MCF 10A (cell line): ENCODE measurements around the gene SPPL2B. TPM values are rescaled to one million over a fixed set of nuclear protein-coding genes. Genes with fewer than 3 reads are reported as not detected.
A peak's percentile ranks its signal among the peaks of the same experiment; 100 is the strongest.

Source experiments
- BruUV-seq: library from RNA; stranded (reverse); fragments of 400-500 nt; replicated peaks from 2 replicates; lab custom pipeline; 2021; lab: Mats Ljungman, UMichigan
- CTCF ChIA-PET: fragments of 300-600 bp; sonication (Branson Sonifier 250); formaldehyde crosslinking; extraction: SDS; loops from one replicate; lab custom pipeline; 2021; ENCODE audit warnings: antibody characterized with exemption, inconsistent platforms; lab: Yijun Ruan, JAX
- POLR2A ChIA-PET: fragments of 300-600, 350-650 bp; sonication (Branson Sonifier 250); formaldehyde crosslinking; extraction: SDS; loops from one replicate; lab custom pipeline; 2020; ENCODE audit warnings: antibody characterized with exemption, inconsistent platforms; lab: Yijun Ruan, JAX
- DNase-seq: peaks from one replicate; pipeline ENCODE4 v3.0.0-alpha.2; 2018; ENCODE audit not compliant: unreplicated experiment
- H3K27ac Mint-ChIP-seq: one replicate; pipeline ENCODE4 v1.8.0; 2022; ENCODE audit warnings: mild to moderate bottlenecking, low read depth, mixed read lengths; ENCODE audit not compliant: unreplicated experiment
- H3K27me3 Mint-ChIP-seq: one replicate; pipeline ENCODE4 v1.8.0; 2022; ENCODE audit warnings: mixed read lengths; ENCODE audit not compliant: insufficient read depth, unreplicated experiment
- H3K36me3 Mint-ChIP-seq: one replicate; pipeline ENCODE4 v1.8.0; 2022; ENCODE audit warnings: mild to moderate bottlenecking, moderate library complexity, mixed read lengths; ENCODE audit not compliant: insufficient read depth, unreplicated experiment
- H3K4me1 Mint-ChIP-seq: one replicate; pipeline ENCODE4 v1.8.0; 2022; ENCODE audit warnings: mixed read lengths; ENCODE audit not compliant: insufficient read depth, unreplicated experiment
- H3K4me3 Mint-ChIP-seq: one replicate; pipeline ENCODE4 v1.8.0; 2022; ENCODE audit warnings: mild to moderate bottlenecking, moderate library complexity, mixed read lengths; ENCODE audit not compliant: unreplicated experiment
- H3K9me3 Mint-ChIP-seq: one replicate; pipeline ENCODE4 v1.8.0; 2022; ENCODE audit warnings: mixed read lengths; ENCODE audit not compliant: unreplicated experiment
- intact Hi-C: fragments of 100-400 bp; cut with micrococcal nuclease; formaldehyde crosslinking; loops from 2 replicates; pipeline ENCODE4 v1.14.1; 2022
- total RNA-seq: library from RNA; stranded (reverse); gene quantifications from 2 replicates; pipeline ENCODE4 v1.2.3, GENCODE V29; 2022
- TF ChIP-seq, protein P1 (sequence below): fragments of 200-600 bp; IDR thresholded peaks from one replicate; pipeline ENCODE4 v1.8.0; 2022; ENCODE audit warnings: antibody characterized with exemption, mild to moderate bottlenecking; ENCODE audit not compliant: unreplicated experiment

SPPL2B gene
- total RNA-seq, 1 experiment from 2014 or later: 70.1 TPM

DNA sequence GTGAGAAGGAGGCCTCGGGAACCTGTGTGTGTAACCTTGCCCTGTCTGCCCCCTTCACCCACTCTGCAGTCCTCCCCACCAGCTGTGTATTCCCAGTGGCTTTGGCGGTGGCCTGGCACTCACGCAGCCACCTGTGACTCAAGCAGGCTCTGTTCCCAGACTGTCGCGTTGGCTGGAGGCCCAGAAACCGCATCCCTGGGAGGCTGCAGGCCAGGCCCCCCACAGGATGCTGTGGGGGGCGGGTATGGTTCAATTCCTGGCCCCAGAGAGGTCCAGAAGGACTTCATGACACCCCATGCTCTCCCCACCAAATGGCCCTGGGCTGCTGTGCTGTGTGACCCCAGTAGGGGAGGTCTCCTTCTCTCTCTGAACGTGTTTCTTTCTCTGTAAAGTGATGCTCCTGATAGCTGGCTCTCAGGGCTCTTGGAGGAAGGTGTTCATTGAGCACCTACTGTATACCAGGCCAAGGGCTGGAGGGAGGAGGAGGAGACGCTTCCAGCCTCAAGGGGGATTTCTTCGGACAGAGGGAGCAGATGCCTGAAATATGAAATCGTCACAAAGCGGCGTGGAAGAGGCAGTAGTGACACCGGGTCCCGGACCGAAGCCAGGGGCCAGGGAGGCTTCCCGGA lies 18.6 kb upstream of the SPPL2B start:
- Mint-ChIP-seq H3K4me3 (no peak overlapping the region), H3K9me3 (peaks cover 7% of the 10 kb centered on the region), H3K36me3 (no peaks in the 10 kb centered on the region), H3K4me1 (peaks cover 5% of the 10 kb centered on the region), H3K27ac (no peak overlapping the region), H3K27me3 (peaks cover 16% of the 10 kb centered on the region)
- intact Hi-C loops: no loop called here
- TF ChIP-seq, protein P1, sequence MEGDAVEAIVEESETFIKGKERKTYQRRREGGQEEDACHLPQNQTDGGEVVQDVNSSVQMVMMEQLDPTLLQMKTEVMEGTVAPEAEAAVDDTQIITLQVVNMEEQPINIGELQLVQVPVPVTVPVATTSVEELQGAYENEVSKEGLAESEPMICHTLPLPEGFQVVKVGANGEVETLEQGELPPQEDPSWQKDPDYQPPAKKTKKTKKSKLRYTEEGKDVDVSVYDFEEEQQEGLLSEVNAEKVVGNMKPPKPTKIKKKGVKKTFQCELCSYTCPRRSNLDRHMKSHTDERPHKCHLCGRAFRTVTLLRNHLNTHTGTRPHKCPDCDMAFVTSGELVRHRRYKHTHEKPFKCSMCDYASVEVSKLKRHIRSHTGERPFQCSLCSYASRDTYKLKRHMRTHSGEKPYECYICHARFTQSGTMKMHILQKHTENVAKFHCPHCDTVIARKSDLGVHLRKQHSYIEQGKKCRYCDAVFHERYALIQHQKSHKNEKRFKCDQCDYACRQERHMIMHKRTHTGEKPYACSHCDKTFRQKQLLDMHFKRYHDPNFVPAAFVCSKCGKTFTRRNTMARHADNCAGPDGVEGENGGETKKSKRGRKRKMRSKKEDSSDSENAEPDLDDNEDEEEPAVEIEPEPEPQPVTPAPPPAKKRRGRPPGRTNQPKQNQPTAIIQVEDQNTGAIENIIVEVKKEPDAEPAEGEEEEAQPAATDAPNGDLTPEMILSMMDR: no peak
- ChIA-PET POLR2A (no interaction called here), CTCF (interaction anchor here (0.6 kb wide), 2 partner anchors 94 to 472 kb away, joined by 3 read pairs; no protein-coding TSS in a partner anchor)
- DNase-seq: peak; percentile 56
- BruUV-seq: no TSS peak

- CTCF ChIA-PET: interaction anchor here (1.2 kb wide), 1 partner anchor 39 kb away, joined by 3 read pairs; no protein-coding TSS in a partner anchor
- intact Hi-C loops: no loop called here
- H3K36me3 Mint-ChIP-seq: no peaks in the 10 kb centered on the region
Observed at GRCh38 chr19:2311093-2311492, 17.4 kb upstream of the SPPL2B start.

DNA sequence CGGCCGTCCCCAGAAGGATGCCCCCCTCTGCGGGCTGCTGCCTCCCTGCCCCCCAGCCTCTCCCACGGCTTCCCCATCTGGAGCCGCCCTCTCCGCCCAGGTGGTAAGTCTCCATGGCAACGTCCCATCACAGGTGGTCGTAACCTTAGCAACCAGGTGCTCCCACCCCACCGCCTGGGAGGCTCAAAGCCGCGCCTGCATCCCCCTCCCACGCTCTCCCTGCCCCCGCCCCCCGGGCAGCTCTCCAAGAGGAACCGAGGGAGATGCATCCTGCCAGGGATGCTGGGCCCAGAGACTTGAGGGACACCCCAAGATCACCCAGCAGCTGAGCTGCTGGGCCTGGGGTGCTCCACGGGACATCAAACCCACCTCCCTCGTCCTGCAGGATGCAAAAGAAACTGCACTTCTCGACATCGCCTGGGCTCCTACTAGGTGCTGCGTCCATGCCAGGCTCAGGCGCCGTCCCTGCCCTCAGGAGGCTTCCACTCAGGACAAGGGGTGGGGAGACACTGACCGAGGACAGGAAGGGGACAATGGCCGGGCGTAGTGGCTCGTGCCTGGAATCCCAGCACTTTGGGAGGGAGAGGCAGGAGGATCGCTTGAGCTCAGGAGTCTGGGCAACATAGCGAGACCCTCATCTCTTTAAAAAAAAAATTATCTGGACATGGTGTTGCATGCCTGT lies 15.5 kb upstream of the SPPL2B start:
- TF ChIP-seq, protein P1: no peak
- H3K4me1 Mint-ChIP-seq: peaks cover 5% of the 10 kb centered on the region
- no TSS peak for BruUV-seq
- no peak for DNase-seq
- peaks cover 15% of the 10 kb centered on the region for H3K9me3 Mint-ChIP-seq
- peaks cover 16% of the 10 kb centered on the region for H3K27me3 Mint-ChIP-seq
- no peaks in the 10 kb centered on the region for H3K36me3 Mint-ChIP-seq
- CTCF ChIA-PET: no interaction called here
- H3K4me3 Mint-ChIP-seq: no peak overlapping the region
- H3K27ac Mint-ChIP-seq: no peak overlapping the region
- POLR2A ChIA-PET: interaction anchor here (0.6 kb wide), 1 partner anchor 8 kb away, joined by 4 read pairs; no protein-coding TSS in a partner anchor
- intact Hi-C loops: no loop called here

More at GRCh38 chr19:2311093-2311492, 17.4 kb upstream of the SPPL2B start:
- no peak overlapping the region for H3K4me3 Mint-ChIP-seq
- H3K27me3 Mint-ChIP-seq: peaks cover 16% of the 10 kb centered on the region
- no peak overlapping the region for H3K27ac Mint-ChIP-seq
- BruUV-seq: no TSS peak
- TF ChIP-seq, protein P1: no peak
- POLR2A ChIA-PET: no interaction called here
- no peak for DNase-seq
- peaks cover 15% of the 10 kb centered on the region for H3K9me3 Mint-ChIP-seq
- H3K4me1 Mint-ChIP-seq: peaks cover 5% of the 10 kb centered on the region

GRCh38 chr19:2315121-2315817 lies 13.2 kb upstream of the SPPL2B start:
- CTCF ChIA-PET: interaction anchor here (0.7 kb wide), 1 partner anchor 75 kb away, joined by 3 read pairs; no protein-coding TSS in a partner anchor

More at GRCh38 chr19:2315121-2315817, 13.2 kb upstream of the SPPL2B start:
- Mint-ChIP-seq H3K9me3 (peaks cover 15% of the 10 kb centered on the region), H3K4me1 (no peaks in the 10 kb centered on the region), H3K27me3 (no peaks in the 10 kb centered on the region), H3K4me3 (no peak overlapping the region), H3K27ac (no peak overlapping the region), H3K36me3 (no peaks in the 10 kb centered on the region)
- POLR2A ChIA-PET: no interaction called here
- TF ChIP-seq, protein P1: no peak
- intact Hi-C loops: loop anchor here (5.0 kb wide), 1 partner anchor 78 kb away; the partner anchor contains the start of genes PLEKHJ1 and SF3A2
- no TSS peak for BruUV-seq
- no peak for DNase-seq
